Brain pericyte (primary cell): Measurements from ENCODE around the gene DGAT2L6.
"Not testable (repeated sequence)": the region's sequence is repeated elsewhere in the genome, so short reads cannot be mapped to it uniquely, and the experiment has no call there.

Experiments used
- DNase-seq: peaks from one replicate; pipeline ENCODE4 v3.0.0-alpha.2; 2012; ENCODE audit warnings: low read depth, low spot score

DGAT2L6 gene

GRCh38 chrX:70196961-70197720, 19.9 kb downstream of the DGAT2L6 start:
- no peak for DNase-seq

- DNase-seq: no peak
Observed at GRCh38 chrX:70201732-70202131, 24.4 kb downstream of the DGAT2L6 start.

DNA sequence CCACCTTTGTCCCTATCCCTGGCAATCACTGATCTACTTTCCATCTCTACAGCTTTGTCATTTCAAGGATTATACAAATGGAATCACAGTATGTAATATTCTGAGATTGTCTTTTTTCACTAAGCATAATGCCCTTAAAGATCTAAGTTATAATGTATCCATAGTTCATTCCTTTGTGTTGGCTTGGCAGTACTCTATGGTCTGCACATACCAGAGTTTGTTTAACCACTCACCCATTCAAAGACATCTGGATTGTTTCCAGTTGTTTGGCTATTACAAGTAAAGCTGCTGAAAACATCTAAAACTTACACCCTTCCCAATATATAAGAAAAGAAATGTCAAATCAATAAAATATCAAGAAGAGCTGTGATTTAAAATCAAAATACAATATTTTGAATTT, 31.2 kb downstream of the DGAT2L6 start:
- DNase-seq: no peak

- DNase-seq: not testable (repeated sequence)
Observed at GRCh38 chrX:70209570-70209969, 32.3 kb downstream of the DGAT2L6 start.

GRCh38 chrX:70219938-70220764, 42.9 kb downstream of the DGAT2L6 start:
- DNase-seq: peak; percentile 5

DNA sequence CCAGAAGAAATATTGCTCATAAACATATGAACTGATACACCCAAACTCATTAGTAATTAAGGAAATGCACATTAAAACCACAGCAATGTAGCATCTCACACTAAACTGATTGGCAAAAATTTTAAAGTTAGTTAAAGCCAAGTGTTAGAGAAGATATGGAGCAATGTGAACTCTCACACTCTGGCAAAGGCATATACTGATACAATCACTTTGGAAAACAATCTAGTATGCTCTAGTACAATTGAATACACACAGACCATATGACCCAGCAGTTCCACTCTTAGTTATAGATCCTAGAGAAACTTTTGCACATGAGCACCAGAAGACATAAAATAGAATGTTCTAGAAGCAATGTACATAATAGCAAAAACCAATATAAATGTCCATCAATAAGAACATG, 48.8 kb downstream of the DGAT2L6 start:
- no peak for DNase-seq

DNA sequence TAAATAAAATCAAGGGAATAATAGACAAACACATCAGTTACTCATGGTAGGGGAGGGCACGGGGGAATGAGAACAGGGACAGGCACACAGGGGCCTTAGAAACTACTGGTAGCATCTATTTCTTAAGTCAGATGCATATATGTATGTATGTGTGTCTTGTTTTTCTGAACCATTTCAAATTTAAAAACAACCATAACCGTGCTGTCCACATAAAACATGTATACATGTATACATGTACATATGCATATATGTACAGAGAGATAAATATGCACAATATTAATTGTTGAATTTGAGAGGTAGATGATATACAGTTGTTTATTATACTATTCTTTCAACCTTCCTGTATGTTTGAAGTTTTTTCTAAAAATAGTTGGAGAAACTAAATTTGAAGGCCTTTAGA, 49.4 kb downstream of the DGAT2L6 start:
- DNase-seq: no peak

GRCh38 chrX:70231666-70232065, 54.4 kb downstream of the DGAT2L6 start:
- no peak for DNase-seq

DNA sequence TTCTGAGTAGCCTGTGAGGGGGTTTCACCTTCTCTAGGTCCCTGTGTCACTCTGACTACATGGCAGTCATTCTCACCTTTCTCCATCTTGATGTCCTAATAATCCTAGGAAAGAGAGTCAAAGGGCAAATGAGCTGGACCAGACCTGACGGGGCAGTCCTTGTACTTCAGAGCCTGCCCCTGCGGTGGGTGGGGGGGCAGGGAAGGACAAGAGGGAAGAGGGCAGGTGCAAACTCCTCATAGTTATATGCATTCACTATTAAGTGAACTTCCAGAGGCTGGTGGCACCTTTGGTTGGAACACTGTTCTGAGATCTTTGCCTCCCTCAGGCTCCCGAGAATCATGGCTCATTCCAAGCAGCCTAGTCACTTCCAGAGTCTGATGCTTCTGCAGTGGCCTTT, 57.1 kb downstream of the DGAT2L6 start, which contains the start of gene AWAT1:
TSS of gene AWAT1 (plus strand) at position 301 of the 400 bp plus-strand sequence. CDS start at position 342, 41 bp downstream.
- DNase-seq: no peak

- no peak for DNase-seq
Observed at GRCh38 chrX:70240751-70241150, 63.5 kb downstream of the DGAT2L6 start.

DNA sequence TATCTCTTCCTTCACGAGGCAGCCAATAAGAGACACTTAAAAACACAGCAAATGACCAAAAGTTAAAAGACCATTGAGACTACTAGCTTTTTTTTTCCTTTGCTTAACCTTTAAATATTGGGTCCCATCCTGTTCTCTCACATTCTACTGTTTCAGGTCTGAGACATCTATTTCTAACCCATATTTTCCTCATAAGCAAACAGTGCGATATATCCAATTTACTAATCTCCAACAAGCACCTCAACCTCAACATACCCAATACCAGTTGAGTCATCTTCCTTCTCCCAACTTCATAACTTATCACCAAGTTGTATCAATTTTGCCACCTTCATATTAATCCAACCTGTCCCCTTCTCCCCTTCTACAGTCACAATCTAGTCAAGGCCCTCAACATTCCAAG, 64.2 kb downstream of the DGAT2L6 start:
- DNase-seq: no peak

DNA sequence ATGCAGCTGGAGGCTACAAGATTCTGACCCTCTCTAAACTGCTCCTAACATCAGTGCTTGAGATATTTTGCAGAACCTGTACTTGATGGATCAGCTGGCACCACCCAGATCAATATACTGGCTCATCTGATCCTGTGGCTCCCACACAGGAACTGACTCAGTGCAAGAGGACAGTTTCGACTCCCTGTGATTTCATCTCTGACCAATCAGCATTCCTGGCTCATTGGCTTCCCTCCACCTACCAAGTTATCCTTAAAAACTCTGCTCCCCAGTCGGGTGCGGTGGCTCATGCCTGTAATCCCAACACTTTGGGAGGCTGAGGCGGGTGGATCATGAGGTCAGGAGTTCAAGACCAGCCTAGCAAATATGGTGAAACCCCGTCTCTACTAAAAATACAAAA, 66.3 kb downstream of the DGAT2L6 start:
- not testable (repeated sequence) for DNase-seq

DNA sequence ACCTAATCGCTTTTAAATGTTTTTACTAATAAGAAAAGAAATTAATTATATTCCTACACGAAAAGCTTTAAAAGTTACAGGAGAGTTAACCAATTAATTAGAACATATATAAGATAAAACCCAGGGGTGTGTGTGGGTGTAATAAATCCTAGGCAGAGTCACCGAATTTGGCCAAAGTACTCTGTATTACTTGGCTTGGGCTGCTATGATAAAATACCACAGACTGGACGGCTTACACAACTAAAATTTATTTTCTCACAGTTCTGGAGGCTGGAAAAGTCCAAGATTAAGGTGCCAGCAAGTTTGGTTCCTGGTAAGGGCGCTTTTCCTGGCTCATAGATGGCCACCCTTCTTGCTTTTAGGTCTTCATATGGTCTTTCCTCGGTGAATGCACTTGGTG, 67.6 kb downstream of the DGAT2L6 start:
- no peak for DNase-seq

DNA sequence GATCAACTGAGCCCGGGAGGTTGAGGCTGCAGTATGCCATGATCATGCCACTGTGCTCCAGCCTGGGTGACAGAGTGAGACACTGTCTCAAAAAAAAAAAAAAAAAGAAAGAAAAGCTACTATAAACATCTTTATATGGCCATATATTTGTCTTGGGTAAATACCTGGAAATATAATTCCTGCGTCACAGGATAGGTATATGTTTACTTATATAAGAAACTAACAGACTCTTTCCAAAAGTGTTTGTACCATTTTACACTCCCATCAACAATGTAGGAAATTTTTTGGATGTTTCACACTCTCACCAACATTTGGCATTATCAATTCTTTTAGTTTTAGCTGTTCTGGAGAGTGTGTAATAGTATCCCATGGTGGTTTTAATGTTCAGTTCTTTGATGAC, 70.0 kb downstream of the DGAT2L6 start:
- DNase-seq: no peak

DNA sequence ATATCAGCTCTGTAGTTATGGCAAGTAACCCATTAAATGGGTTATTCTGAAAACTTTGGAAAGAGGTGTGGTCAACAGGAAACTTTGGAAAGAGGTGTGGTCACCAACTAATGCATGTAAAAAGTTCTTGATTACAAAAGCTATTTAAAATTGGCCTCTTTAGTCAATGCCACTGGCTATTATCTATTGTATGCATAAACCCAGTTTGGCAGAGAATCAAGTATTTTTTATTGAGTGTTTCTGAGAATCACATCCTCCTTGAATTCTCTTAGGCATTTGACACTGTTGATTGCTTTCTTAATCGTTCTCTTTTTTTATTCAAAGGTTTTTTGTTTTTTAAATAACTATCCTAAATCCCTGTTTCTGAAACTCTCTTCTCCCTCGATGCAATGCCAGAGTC, 75.2 kb downstream of the DGAT2L6 start:
- no peak for DNase-seq

DNA sequence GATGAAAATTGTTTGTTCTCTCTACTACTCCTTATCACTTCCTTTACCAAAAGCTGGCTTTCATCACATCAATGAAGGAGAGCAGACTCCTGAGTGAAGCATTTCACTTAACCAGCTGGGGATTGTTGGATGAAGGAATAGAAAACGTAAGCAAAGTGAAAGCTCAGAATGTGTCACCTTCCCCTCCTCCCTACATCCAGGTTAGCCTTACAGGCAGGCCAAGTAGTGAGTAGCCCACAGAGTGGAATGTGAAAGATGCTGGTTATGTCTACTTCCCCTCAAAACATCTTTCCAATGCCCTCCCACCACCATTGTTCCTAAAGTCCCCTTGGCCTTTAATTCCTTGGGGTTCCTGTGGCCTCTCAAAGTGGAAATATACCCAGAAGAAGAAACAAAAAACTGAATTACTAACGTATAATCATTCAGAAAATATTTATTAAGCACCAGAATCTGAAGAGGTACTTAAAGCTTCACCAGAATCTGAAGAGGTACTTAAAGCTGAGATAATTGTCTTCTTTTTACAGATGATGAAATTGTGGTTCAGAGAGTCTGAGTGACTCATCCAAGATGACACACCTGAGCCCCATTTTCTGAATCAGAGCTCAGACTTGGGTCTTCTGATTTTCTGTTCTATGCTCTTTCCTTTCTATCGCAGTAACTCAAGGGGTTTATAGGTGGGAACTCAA, 76.2 kb downstream of the DGAT2L6 start:
- no peak for DNase-seq

DNA sequence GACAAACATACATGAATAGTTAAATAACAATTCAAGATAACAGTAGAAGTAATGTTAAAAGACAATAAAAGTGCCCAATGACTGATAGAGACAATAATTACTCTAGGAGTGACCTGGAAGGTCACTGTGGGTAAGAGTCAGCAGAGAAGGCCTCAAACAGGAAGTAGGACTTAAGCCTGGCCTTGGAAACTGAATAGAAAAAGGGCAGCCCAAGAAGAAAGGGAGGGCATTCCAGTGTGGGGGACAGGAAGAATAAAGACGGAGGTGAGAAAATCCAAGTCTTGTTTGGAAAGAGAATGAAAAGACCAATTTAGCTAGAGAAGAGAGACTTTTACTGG, 76.7 kb downstream of the DGAT2L6 start:
- DNase-seq: no peak

DNA sequence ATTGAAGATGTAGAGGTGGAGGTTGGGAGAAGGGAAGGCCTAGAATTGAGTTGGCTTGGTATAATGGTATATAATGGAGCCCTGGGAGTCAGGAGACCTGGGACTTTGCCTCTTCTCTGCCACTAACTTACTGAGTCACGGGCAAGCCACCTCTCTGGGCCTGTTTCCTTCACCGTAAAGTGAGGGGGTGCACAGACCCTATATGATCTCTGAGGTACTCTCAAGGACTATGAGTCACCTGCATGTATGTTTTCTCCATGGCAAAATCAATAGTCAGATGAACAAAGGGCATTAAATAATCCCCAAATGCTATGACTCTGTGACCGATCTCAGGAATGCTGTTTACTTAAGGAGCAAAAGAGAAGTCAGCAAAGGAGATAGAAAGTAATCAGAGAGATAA, 77.6 kb downstream of the DGAT2L6 start:
- DNase-seq: no peak
